ENCODE data around the gene CIDEC. TPM values are rescaled to one million over a fixed set of nuclear protein-coding genes. Genes with fewer than 3 reads are reported as not detected.
A peak's percentile ranks its signal among the peaks of the same experiment; 100 is the strongest.

The CIDEC gene
- total and polyA plus RNA-seq, 2 of the 13 experiments (the other 11 are each of a cell fraction or from before 2014, with no cell fraction given) = 2.5 to 10.4 TPM

DNA sequence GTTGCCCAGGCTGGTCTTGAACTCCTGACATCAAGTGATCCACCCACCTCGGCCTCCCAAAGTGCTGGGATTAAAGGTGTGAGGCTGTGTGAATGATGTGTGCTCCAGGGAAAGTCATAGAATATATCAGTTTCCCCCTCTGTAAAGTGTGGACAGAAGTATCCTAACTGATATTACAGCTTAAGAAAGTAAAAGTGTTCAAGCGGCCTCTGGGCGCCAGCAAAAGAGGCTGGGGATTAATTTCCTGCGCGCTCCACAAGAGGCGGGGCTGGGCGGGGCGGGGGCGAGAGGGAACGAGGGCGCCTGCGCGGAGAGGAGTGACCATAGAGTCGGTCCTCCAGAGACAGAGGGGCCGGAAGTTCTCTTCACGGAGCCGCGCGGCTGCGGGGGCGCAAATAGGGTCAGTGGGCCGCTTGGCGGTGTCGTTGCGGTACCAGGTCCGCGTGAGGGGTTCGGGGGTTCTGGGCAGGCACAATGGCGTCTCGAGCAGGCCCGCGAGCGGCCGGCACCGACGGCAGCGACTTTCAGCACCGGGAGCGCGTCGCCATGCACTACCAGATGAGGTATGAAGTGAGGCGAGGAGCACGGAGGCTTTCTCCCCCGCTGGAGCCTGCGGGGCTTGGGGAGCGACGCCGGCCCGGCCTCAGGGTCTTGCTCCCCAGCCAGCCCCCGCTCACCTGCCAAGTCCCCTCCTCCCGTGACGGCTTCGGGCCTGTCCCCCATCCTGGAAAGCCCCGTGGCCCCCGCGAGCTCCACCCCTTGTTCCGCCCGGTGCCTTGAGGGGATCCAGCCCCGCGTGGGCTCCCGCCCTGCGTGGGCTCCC is 10.4 kb upstream of the CIDEC start, which contains the start of gene JAGN1 (continued):
- TF ChIP-seq NFAT5 (CRISPR knock-in tag; IDR thresholded peaks at IDR 0.05) (0 out of 2 replicates have a peak, but pooled peaks have one; percentile 68), E2F1 (CRISPR knock-in tag; IDR thresholded peaks at IDR 0.05) (no peak; the same call in none of the 2 replicates), ZNF264 (CRISPR knock-in tag; IDR thresholded peaks at IDR 0.05) (peak; percentile 60), ZNF207 (IDR thresholded peaks at IDR 0.05; ENCODE audit: borderline replicate concordance) (no peak), SMC3 (IDR thresholded peaks at IDR 0.05; ENCODE audit: low read length) (no peak), ATF7-NPFF (CRISPR knock-in tag; IDR thresholded peaks at IDR 0.05; ENCODE audit: low read depth) (peak; percentile 53; the same call in 1 of the 2 replicates), E2F2 (CRISPR knock-in tag; IDR thresholded peaks at IDR 0.05; ENCODE audit: borderline replicate concordance) (0 out of 2 replicates have a peak, but pooled peaks have one; percentile 41), BCL6 (CRISPR knock-in tag; IDR thresholded peaks at IDR 0.05) (peak; percentile 10; the same call in 1 of the 2 replicates), MAFG (CRISPR knock-in tag; IDR thresholded peaks at IDR 0.05) (no peak), CBX5 (CRISPR knock-in tag; IDR thresholded peaks at IDR 0.05; ENCODE audit: borderline replicate concordance) (peak; percentile 56; the same call in 1 of the 2 replicates), TMF1 (CRISPR knock-in tag; IDR thresholded peaks at IDR 0.05; ENCODE audit: low read depth) (no peak), ISL2 (CRISPR knock-in tag; IDR thresholded peaks at IDR 0.05) (peak; percentile 41; the same call in 1 of the 2 replicates), ZNF557 (CRISPR knock-in tag; IDR thresholded peaks at IDR 0.05) (no peak), YEATS4 (CRISPR knock-in tag; IDR thresholded peaks at IDR 0.05; ENCODE audit: borderline replicate concordance) (peak; percentile 93)
- TF ChIP-seq, protein P1, sequence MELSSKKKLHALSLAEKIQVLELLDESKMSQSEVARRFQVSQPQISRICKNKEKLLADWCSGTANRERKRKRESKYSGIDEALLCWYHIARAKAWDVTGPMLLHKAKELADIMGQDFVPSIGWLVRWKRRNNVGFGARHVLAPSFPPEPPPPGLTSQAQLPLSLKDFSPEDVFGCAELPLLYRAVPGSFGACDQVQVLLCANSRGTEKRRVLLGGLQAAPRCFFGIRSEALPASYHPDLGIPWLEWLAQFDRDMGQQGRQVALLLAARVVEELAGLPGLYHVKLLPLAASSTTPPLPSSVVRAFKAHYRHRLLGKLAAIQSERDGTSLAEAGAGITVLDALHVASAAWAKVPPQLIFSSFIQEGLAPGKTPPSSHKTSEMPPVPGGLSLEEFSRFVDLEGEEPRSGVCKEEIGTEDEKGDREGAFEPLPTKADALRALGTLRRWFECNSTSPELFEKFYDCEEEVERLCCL (CRISPR knock-in tag; IDR thresholded peaks at IDR 0.05; ENCODE audit: borderline replicate concordance) = peak; percentile 68; the same call in 1 of the 2 replicates
- TF ChIP-seq, protein P2, sequence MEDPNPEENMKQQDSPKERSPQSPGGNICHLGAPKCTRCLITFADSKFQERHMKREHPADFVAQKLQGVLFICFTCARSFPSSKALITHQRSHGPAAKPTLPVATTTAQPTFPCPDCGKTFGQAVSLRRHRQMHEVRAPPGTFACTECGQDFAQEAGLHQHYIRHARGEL (CRISPR knock-in tag; IDR thresholded peaks at IDR 0.05) = no peak
- TF ChIP-seq, protein P3, sequence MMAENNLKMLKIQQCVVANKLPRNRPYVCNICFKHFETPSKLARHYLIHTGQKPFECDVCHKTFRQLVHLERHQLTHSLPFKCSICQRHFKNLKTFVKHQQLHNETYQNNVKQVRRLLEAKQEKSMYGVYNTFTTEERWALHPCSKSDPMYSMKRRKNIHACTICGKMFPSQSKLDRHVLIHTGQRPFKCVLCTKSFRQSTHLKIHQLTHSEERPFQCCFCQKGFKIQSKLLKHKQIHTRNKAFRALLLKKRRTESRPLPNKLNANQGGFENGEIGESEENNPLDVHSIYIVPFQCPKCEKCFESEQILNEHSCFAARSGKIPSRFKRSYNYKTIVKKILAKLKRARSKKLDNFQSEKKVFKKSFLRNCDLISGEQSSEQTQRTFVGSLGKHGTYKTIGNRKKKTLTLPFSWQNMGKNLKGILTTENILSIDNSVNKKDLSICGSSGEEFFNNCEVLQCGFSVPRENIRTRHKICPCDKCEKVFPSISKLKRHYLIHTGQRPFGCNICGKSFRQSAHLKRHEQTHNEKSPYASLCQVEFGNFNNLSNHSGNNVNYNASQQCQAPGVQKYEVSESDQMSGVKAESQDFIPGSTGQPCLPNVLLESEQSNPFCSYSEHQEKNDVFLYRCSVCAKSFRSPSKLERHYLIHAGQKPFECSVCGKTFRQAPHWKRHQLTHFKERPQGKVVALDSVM (CRISPR knock-in tag; IDR thresholded peaks at IDR 0.05) = peak; percentile 36

Data from HepG2 (cell line).